Measurements from ENCODE around the gene TECPR1. TPM values are rescaled to one million over a fixed set of nuclear protein-coding genes. Genes with fewer than 3 reads are reported as not detected.

TECPR1 gene
- total RNA-seq, 1 experiment from 2014 or later: 21.5 TPM

- no peak for TF ChIP-seq SOX15 (CRISPR knock-in tag; IDR thresholded peaks at IDR 0.05)
- no peak for TF ChIP-seq SP1 (CRISPR knock-in tag; conservative IDR thresholded peaks at IDR 0.05)
- no peak for TF ChIP-seq MLX (CRISPR knock-in tag; IDR thresholded peaks at IDR 0.05)
- no peak overlapping the region for H3K27ac Mint-ChIP-seq
- ATAC-seq: no peak
These were observed 3.0 kb upstream of the TECPR1 start for GRCh38 chr7:98254951-98255610.

GRCh38 chr7:98254516-98254915 is 2.5 kb upstream of the TECPR1 start:
- H3K9me3 Mint-ChIP-seq: no peaks in the 10 kb centered on the region
- POLR2A ChIA-PET: no interaction called here
- no peak for TF ChIP-seq NFYB (CRISPR knock-in tag; conservative IDR thresholded peaks at IDR 0.05; ENCODE audit: low read depth)
- no peak for TF ChIP-seq NR1H2 (CRISPR knock-in tag; IDR thresholded peaks at IDR 0.05)
- TF ChIP-seq GRHL2 (CRISPR knock-in tag; IDR thresholded peaks at IDR 0.05; ENCODE audit: insufficient replicate concordance, severe bottlenecking): no peak
- TF ChIP-seq FOXJ3 (CRISPR knock-in tag; IDR thresholded peaks at IDR 0.05; ENCODE audit: borderline replicate concordance): no peak
- TF ChIP-seq RORB (CRISPR knock-in tag; IDR thresholded peaks at IDR 0.05): no peak
- no peak for TF ChIP-seq SP1 (CRISPR knock-in tag; conservative IDR thresholded peaks at IDR 0.05)
- TF ChIP-seq ATF1 (CRISPR knock-in tag; IDR thresholded peaks at IDR 0.05): no peak
- TF ChIP-seq IRF1 (CRISPR knock-in tag; IDR thresholded peaks at IDR 0.05): no peak
- ATAC-seq (no peak), DNase-seq (ENCODE audit: low spot score) (no peak)
- H3K36me3 Mint-ChIP-seq: no peaks in the 10 kb centered on the region
- peaks cover 20% of the 10 kb centered on the region for H3K4me1 Mint-ChIP-seq
- H3K27me3 Mint-ChIP-seq (ENCODE audit: low read depth): no peaks in the 10 kb centered on the region
- no peak overlapping the region for H3K27ac Mint-ChIP-seq
- CTCF ChIA-PET: interaction anchor here (0.6 kb wide), 1 partner anchor 11 kb away, joined by 3 read pairs; no protein-coding TSS in a partner anchor
- H3K4me3 Mint-ChIP-seq: no peak overlapping the region

More at GRCh38 chr7:98254951-98255610, 3.0 kb upstream of the TECPR1 start:
- H3K9me3 Mint-ChIP-seq: no peaks in the 10 kb centered on the region
- no peak for DNase-seq (ENCODE audit: low spot score)
- peaks cover 16% of the 10 kb centered on the region for H3K4me1 Mint-ChIP-seq
- CTCF ChIA-PET: no interaction called here
- H3K36me3 Mint-ChIP-seq: no peaks in the 10 kb centered on the region
- H3K4me3 Mint-ChIP-seq: no peak overlapping the region
- H3K27me3 Mint-ChIP-seq (ENCODE audit: low read depth): no peaks in the 10 kb centered on the region
- POLR2A ChIA-PET: no interaction called here

GRCh38 chr7:98252425-98253054 is 508 bp upstream of the TECPR1 start:
- H3K27me3 Mint-ChIP-seq (ENCODE audit: low read depth): no peaks in the 10 kb centered on the region
- DNase-seq (ENCODE audit: low spot score): no peak
- peaks cover 23% of the 10 kb centered on the region for H3K4me1 Mint-ChIP-seq
- H3K9me3 Mint-ChIP-seq: no peaks in the 10 kb centered on the region
- ATAC-seq: peak; percentile 4
- H3K4me3 Mint-ChIP-seq: peak overlapping the region; percentile 96
- ChIA-PET POLR2A (no interaction called here), CTCF (interaction anchor here (1.3 kb wide), 1 partner anchor 36 kb away, joined by 3 read pairs; no protein-coding TSS in a partner anchor)
- peak overlapping the region; percentile 87; the same call in 1 of the 2 replicates for H3K27ac Mint-ChIP-seq
- H3K36me3 Mint-ChIP-seq: no peaks in the 10 kb centered on the region; the same call in 1 of the 2 replicates
- TF ChIP-seq FOXP4 (CRISPR knock-in tag; IDR thresholded peaks at IDR 0.05) (no peak; the same call in 1 of the 2 replicates), FOXK1 (CRISPR knock-in tag; IDR thresholded peaks at IDR 0.05) (no peak; the same call in 1 of the 2 replicates), RORB (CRISPR knock-in tag; IDR thresholded peaks at IDR 0.05) (no peak), MYBL2 (CRISPR knock-in tag; IDR thresholded peaks at IDR 0.05) (peak; percentile 57; the same call in 1 of the 2 replicates), SP1 (CRISPR knock-in tag; conservative IDR thresholded peaks at IDR 0.05) (no peak), SMAD3 (CRISPR knock-in tag; IDR thresholded peaks at IDR 0.05; ENCODE audit: borderline replicate concordance) (no peak), ZNF281 (CRISPR knock-in tag; IDR thresholded peaks at IDR 0.05) (no peak), MLX (CRISPR knock-in tag; IDR thresholded peaks at IDR 0.05) (no peak), AR (CRISPR knock-in tag; IDR thresholded peaks at IDR 0.05) (no peak), ZNF671 (CRISPR knock-in tag; IDR thresholded peaks at IDR 0.05) (no peak), PREB (CRISPR knock-in tag; IDR thresholded peaks at IDR 0.05; ENCODE audit: borderline replicate concordance) (no peak), ESRRA (CRISPR knock-in tag; IDR thresholded peaks at IDR 0.05; ENCODE audit: borderline replicate concordance) (no peak)
